Sigmoid colon (tissue), 7 donors: Measurements from ENCODE around the gene SUSD6. TPM values are rescaled to one million over a fixed set of nuclear protein-coding genes. Genes with fewer than 3 reads are reported as not detected.

Source experiments
- DNase-seq: peaks from one replicate; pipeline ENCODE4 v3.0.0-alpha.2; 2019
- H3K27ac ChIP-seq, 4 donors: fragments of 200-600 bp; sonication (generic); one replicate each; pipeline ENCODE4 v1.5.1; 2016 to 2019; ENCODE audit warnings: mild to moderate bottlenecking in 1 of 4
- H3K27me3 ChIP-seq, 3 donors: fragments of 200-600 bp; sonication (generic); one replicate each; pipeline ENCODE4 v1.5.1; 2019; ENCODE audit warnings: mild to moderate bottlenecking in 1 of 3
- H3K36me3 ChIP-seq, 4 donors: fragments of 200-600 bp; sonication (generic); one replicate each; pipeline ENCODE4 v1.5.1; 2016 to 2019
- H3K4me1 ChIP-seq, 4 donors: fragments of 200-600 bp; sonication (generic); one replicate each; pipeline ENCODE4 v1.5.1; 2017 to 2019
- H3K4me3 ChIP-seq, 4 donors: fragments of 200-600 bp; sonication (generic); one replicate each; pipeline ENCODE4 v1.5.1; 2017 to 2019; ENCODE audit warnings: mild to moderate bottlenecking in 2 of 4, moderate library complexity in 1 of 4
- H3K9me3 ChIP-seq, 4 donors: fragments of 200-600 bp in 3 of 4; sonication (generic) in 3 of 4; one replicate each; pipeline versions ENCODE4 v1.5.1 to v1.6.1; 2013 to 2019
- EP300 ChIP-seq, 4 donors: sonication (generic); formaldehyde crosslinking; IDR thresholded peaks; one replicate each; pipeline ENCODE4 v1.6.1; 2017; ENCODE audit warnings: antibody characterized with exemption in 4 of 4
- POLR2A ChIP-seq, 2 donors: fragments of 450-650 bp; IDR thresholded peaks; one replicate each; pipeline ENCODE4 v1.6.1; 2016; ENCODE audit warnings: antibody characterized with exemption in 2 of 2, mild to moderate bottlenecking in 2 of 2, moderate library complexity in 2 of 2
- POLR2AphosphoS5 ChIP-seq, 4 donors: sonication (generic); formaldehyde crosslinking; IDR thresholded peaks; one replicate each; pipeline ENCODE4 v1.6.1; 2017; ENCODE audit warnings: antibody characterized with exemption in 4 of 4
- WGBS, 2 donors: extraction: QIAGEN DNeasy Blood & Tissue Kit; methylation state at CpG; one replicate each; pipeline ENCODE4 v1.1.7; 2013; 5-methylcytosine and 5-hydroxymethylcytosine counted together
- intact Hi-C: fragments of 100-400 bp; cut with DNase I; formaldehyde crosslinking; loops from one replicate; pipeline ENCODE4 v1.15.1; 2023
- polyA plus RNA-seq, 3 donors: library from polyadenylated mRNA; stranded (reverse); fragments of 200-250 nt; gene quantifications; one replicate each; pipeline ENCODE4 v1.2.3, GENCODE V29; 2013
- total RNA-seq, 4 donors: library from RNA; depleted of rRNA; stranded (reverse); fragments of >200 nt; gene quantifications; one replicate each; pipeline ENCODE4 v1.1.0, GENCODE V29; 2016
- TF ChIP-seq, protein P1 (sequence below), 4 experiments: fragments of 450-650 bp in 3 of 4; fragments of 200-600 bp in 1 of 4; IDR thresholded peaks; one replicate each; pipeline ENCODE4 v1.5.1; 2016 to 2019; ENCODE audit warnings: antibody characterized with exemption in 4 of 4, mild to moderate bottlenecking in 3 of 4, moderate library complexity in 2 of 4
- donor health status: healthy with polysubstance abuse.
- donor health status: Bipolar disorder and iron deficiency.
- donor health status: healthy.

Gene SUSD6
- total and polyA plus RNA-seq, 7 donors, result 5.4 to 62.0 (median 13.9) TPM

GRCh38 chr14:69685716-69686115, 74.3 kb downstream of the SUSD6 start:
- DNase-seq, result peak; percentile 91
- intact Hi-C loops, result loop anchor here (2.0 kb wide), 1 partner anchor 17 kb away; no protein-coding TSS in a partner anchor
- 11 to 39% methylated on average over 6 of the region's 6 CpGs for WGBS, 2 donors
- TF ChIP-seq POLR2A (IDR thresholded peaks at IDR 0.05) (no peak), POLR2AphosphoS5 (IDR thresholded peaks at IDR 0.05) (peak in 2 of 4 donors; percentile 31 to 43), EP300 (IDR thresholded peaks at IDR 0.05) (no peak)
- TF ChIP-seq, protein P1, sequence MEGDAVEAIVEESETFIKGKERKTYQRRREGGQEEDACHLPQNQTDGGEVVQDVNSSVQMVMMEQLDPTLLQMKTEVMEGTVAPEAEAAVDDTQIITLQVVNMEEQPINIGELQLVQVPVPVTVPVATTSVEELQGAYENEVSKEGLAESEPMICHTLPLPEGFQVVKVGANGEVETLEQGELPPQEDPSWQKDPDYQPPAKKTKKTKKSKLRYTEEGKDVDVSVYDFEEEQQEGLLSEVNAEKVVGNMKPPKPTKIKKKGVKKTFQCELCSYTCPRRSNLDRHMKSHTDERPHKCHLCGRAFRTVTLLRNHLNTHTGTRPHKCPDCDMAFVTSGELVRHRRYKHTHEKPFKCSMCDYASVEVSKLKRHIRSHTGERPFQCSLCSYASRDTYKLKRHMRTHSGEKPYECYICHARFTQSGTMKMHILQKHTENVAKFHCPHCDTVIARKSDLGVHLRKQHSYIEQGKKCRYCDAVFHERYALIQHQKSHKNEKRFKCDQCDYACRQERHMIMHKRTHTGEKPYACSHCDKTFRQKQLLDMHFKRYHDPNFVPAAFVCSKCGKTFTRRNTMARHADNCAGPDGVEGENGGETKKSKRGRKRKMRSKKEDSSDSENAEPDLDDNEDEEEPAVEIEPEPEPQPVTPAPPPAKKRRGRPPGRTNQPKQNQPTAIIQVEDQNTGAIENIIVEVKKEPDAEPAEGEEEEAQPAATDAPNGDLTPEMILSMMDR (IDR thresholded peaks at IDR 0.05), result no peak
- Histone ChIP-seq H3K9me3 (no peaks in the 10 kb centered on the region), H3K4me1 (peaks cover 0 to 66% (median 58%) of the 10 kb centered on the region in 4 donors), H3K27ac (peak overlapping the region; percentile 35 to 72 (median 57)), H3K36me3 (no peaks in the 10 kb centered on the region), H3K27me3 (no peaks in the 10 kb centered on the region), H3K4me3 (no peak overlapping the region)

- intact Hi-C loops, result no loop called here
- Histone ChIP-seq H3K4me3 (no peak overlapping the region), H3K4me1 (peaks cover 0 to 54% (median 39%) of the 10 kb centered on the region in 4 donors), H3K9me3 (no peaks in the 10 kb centered on the region), H3K36me3 (no peaks in the 10 kb centered on the region), H3K27ac (no peak overlapping the region), H3K27me3 (no peaks in the 10 kb centered on the region)
- DNase-seq, result no peak
- WGBS, 2 donors, result 79 to 91% methylated on average over 4 of the region's 4 CpGs
- TF ChIP-seq, protein P1 (IDR thresholded peaks at IDR 0.05), result no peak
- TF ChIP-seq POLR2AphosphoS5 (IDR thresholded peaks at IDR 0.05), result no peak
- no peak for TF ChIP-seq POLR2A (IDR thresholded peaks at IDR 0.05)
- TF ChIP-seq EP300 (IDR thresholded peaks at IDR 0.05), result no peak
Observed at GRCh38 chr14:69687606-69688298, 76.4 kb downstream of the SUSD6 start.

- peaks cover 0 to 54% (median 36%) of the 10 kb centered on the region in 4 donors for H3K4me1 ChIP-seq
- H3K27ac ChIP-seq, result no peak overlapping the region
- no peak for TF ChIP-seq POLR2AphosphoS5 (IDR thresholded peaks at IDR 0.05)
- TF ChIP-seq, protein P1 (IDR thresholded peaks at IDR 0.05), result no peak
- no peak for TF ChIP-seq POLR2A (IDR thresholded peaks at IDR 0.05)
- no peak for TF ChIP-seq EP300 (IDR thresholded peaks at IDR 0.05)
- H3K27me3 ChIP-seq, result no peaks in the 10 kb centered on the region
- H3K4me3 ChIP-seq, result no peak overlapping the region
- no peaks in the 10 kb centered on the region for H3K36me3 ChIP-seq
- intact Hi-C loops, result no loop called here
- H3K9me3 ChIP-seq, result no peaks in the 10 kb centered on the region
- 87% methylated on average over 1 of the region's 1 CpG for WGBS, 2 donors
- no peak for DNase-seq
Observed at GRCh38 chr14:69688299-69688649, 76.9 kb downstream of the SUSD6 start.

DNA sequence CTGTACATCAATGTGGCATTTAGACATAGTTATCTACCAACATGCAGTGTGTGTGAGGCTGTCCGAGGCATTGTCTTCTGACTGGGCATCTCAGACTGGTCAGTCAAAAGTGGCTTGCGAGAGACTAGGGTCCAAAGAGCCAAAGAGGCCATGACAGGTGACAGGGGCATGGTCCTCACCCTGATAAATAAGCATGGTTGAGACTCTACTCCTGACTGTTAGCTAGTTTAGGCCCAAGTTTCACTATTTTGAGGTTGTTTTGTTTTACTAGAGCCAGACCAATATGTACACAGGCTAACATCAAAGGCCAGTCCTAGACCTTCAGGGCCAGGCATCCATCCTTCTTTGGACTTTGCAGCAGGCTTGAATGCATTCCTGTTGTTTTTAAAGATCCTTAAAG, 78.6 kb downstream of the SUSD6 start:
- intact Hi-C loops, result no loop called here
- TF ChIP-seq, protein P1 (IDR thresholded peaks at IDR 0.05), result no peak
- TF ChIP-seq POLR2AphosphoS5 (IDR thresholded peaks at IDR 0.05) (no peak), EP300 (IDR thresholded peaks at IDR 0.05) (no peak)
- H3K4me1 ChIP-seq, result peaks cover 0 to 54% (median 34%) of the 10 kb centered on the region in 4 donors
- no peak overlapping the region for H3K4me3 ChIP-seq
- no peaks in the 10 kb centered on the region for H3K9me3 ChIP-seq
- DNase-seq, result no peak
- WGBS, 2 donors, result 97% methylated on average over 2 of the region's 2 CpGs
- no peaks in the 10 kb centered on the region for H3K36me3 ChIP-seq
- H3K27me3 ChIP-seq, result no peaks in the 10 kb centered on the region
- H3K27ac ChIP-seq, result no peak overlapping the region
